Keratinocyte (primary cell): ENCODE data around the gene TRMT5.

ENCODE experiments used
- CTCF ChIP-seq, 3 experiments: IDR thresholded peaks in 1 of 3; conservative IDR thresholded peaks in 1 of 3; optimal IDR thresholded peaks in 1 of 3; 2 replicates in 2 of 3; 3 replicates in 1 of 3; pipeline versions ENCODE3 to v1.5.1; 2011; ENCODE audit warnings: low read length in 3 of 3, mild to moderate bottlenecking in 3 of 3, moderate library complexity in 2 of 3, control low read depth in 1 of 3, inconsistent platforms in 1 of 3; ENCODE audit not compliant: insufficient read depth in 2 of 3; ENCODE audit errors: extremely low read depth in 1 of 3
- EZH2 ChIP-seq: IDR thresholded peaks from one replicate; pipeline ENCODE4 v1.6.1; 2012; ENCODE audit warnings: inconsistent platforms, mild to moderate bottlenecking, low read length, moderate library complexity

GRCh38 chr14:60943637-60944032 is 37.2 kb downstream of the TRMT5 start:
- TF ChIP-seq CTCF (optimal IDR thresholded peaks at IDR 0.05 in 1 of 3, IDR thresholded peaks at IDR 0.05 in 1 of 3, conservative IDR thresholded peaks at IDR 0.05 in 1 of 3; ENCODE audit: extremely low read depth in 1 of 3, insufficient read depth in 2 of 3, low read length in 3 of 3), result no peak
- no peak for TF ChIP-seq EZH2
